Panc1 (cell line): Measurements from ENCODE around the gene GJB6. TPM values are rescaled to one million over a fixed set of nuclear protein-coding genes. Genes with fewer than 3 reads are reported as not detected.

Source experiments
- ATAC-seq: fragments of 200-7000 bp; cut with Tn5 transposase; 2 replicates; pipeline ENCODE4 v1.9.1; 2020; ENCODE audit warnings: mild to moderate bottlenecking, moderate library complexity
- BruUV-seq: library from RNA; stranded (reverse); fragments of 400-500 nt; replicated peaks from 2 replicates; lab custom pipeline; 2021; lab: Mats Ljungman, UMichigan
- CTCF ChIA-PET: fragments of 300-600 bp; sonication (Branson Sonifier 250); formaldehyde crosslinking; loops from one replicate; lab custom pipeline; 2022; ENCODE audit warnings: antibody characterized with exemption; lab: Charles Lee
- POLR2A ChIA-PET: fragments of 300-600 bp; sonication (Branson Sonifier 250); formaldehyde crosslinking; loops from one replicate; lab custom pipeline; 2022; ENCODE audit warnings: antibody characterized with exemption; lab: Charles Lee
- DNase-seq: peaks from one replicate; pipeline ENCODE4 v3.0.0-alpha.2; 2010; ENCODE audit warnings: low read depth, low spot score
- H3K27ac ChIP-seq: 2 replicates; pipeline ENCODE4 v1.5.1; 2011; ENCODE audit warnings: mild to moderate bottlenecking, low read length, inconsistent platforms
- H3K27me3 ChIP-seq: fragments of 200-500 bp; sonication (Bioruptor generic); 2 replicates; pipeline ENCODE4 v1.6.0; 2014; ENCODE audit warnings: low read length, inconsistent platforms; ENCODE audit not compliant: control insufficient read depth, insufficient read depth
- H3K36me3 ChIP-seq: fragments of 200-500 bp; sonication (Bioruptor generic); 2 replicates; pipeline ENCODE4 v1.5.1; 2014; ENCODE audit warnings: inconsistent platforms, mild to moderate bottlenecking, low read length, moderate library complexity; ENCODE audit not compliant: control insufficient read depth, insufficient read depth
- H3K4me1 ChIP-seq: 2 replicates; pipeline ENCODE4 v1.5.1; 2011; ENCODE audit warnings: inconsistent platforms, mild to moderate bottlenecking, low read length, moderate library complexity; ENCODE audit not compliant: control insufficient read depth, insufficient read depth
- H3K4me3 ChIP-seq, 2 experiments: 2 replicates each; pipeline ENCODE4 v1.5.1; 2011 to 2012; ENCODE audit warnings: low read depth in 2 of 2, low read length in 2 of 2, mild to moderate bottlenecking in 2 of 2, inconsistent platforms in 1 of 2, moderate library complexity in 1 of 2
- H3K9me3 ChIP-seq: fragments of 200-500 bp; sonication (Bioruptor generic); 2 replicates; pipeline ENCODE4 v1.5.1; 2014; ENCODE audit warnings: low read depth, mild to moderate bottlenecking, inconsistent platforms, low read length, moderate library complexity; ENCODE audit not compliant: control insufficient read depth, insufficient read depth
- POLR2AphosphoS5 ChIP-seq: IDR thresholded peaks from 2 replicates; pipeline ENCODE4 v1.6.1; 2012; ENCODE audit warnings: mild to moderate bottlenecking, low read depth, low read length, moderate library complexity
- SIN3A ChIP-seq: IDR thresholded peaks from 2 replicates; pipeline ENCODE4 v1.6.1; 2012; ENCODE audit warnings: low read depth, mild to moderate bottlenecking, low read length, moderate library complexity, borderline replicate concordance; ENCODE audit not compliant: insufficient read depth
- TCF7L2 ChIP-seq: IDR thresholded peaks from 2 replicates; pipeline ENCODE4 v1.6.1; 2011; ENCODE audit warnings: mild to moderate bottlenecking, low read depth, low read length, inconsistent platforms
- in situ Hi-C: cut with HindIII; loops from 2 replicates; pipeline ENCODE4 v1.10.0; 2016; ENCODE audit warnings: low sequenced_read_pairs, low pct_unique_long_range_greater_than_20kb
- intact Hi-C: fragments of 100-400 bp; cut with micrococcal nuclease; formaldehyde crosslinking; loops from one replicate; pipeline ENCODE4 v1.10.0; 2022; ENCODE audit not compliant: unreplicated experiment
- total RNA-seq: library from RNA; stranded (reverse); gene quantifications from one replicate; pipeline ENCODE4 v1.2.1, GENCODE V29; 2021; ENCODE audit not compliant: unreplicated experiment
- TF ChIP-seq, protein P1 (sequence below): fragments of 450-650 bp; IDR thresholded peaks from 2 replicates; pipeline ENCODE4 v1.5.1; 2017; ENCODE audit warnings: mild to moderate bottlenecking
- TF ChIP-seq, protein P2 (sequence below), 2 experiments: IDR thresholded peaks; 2 replicates each; pipeline ENCODE4 v1.6.1; 2011 to 2012; ENCODE audit warnings: low read depth in 2 of 2, control low read depth in 1 of 2, low read length in 1 of 2, mild to moderate bottlenecking in 1 of 2, moderate library complexity in 1 of 2; ENCODE audit not compliant: insufficient read depth in 1 of 2

GJB6 gene
- total RNA-seq, 1 experiment from 2014 or later: 6.3 TPM

DNA sequence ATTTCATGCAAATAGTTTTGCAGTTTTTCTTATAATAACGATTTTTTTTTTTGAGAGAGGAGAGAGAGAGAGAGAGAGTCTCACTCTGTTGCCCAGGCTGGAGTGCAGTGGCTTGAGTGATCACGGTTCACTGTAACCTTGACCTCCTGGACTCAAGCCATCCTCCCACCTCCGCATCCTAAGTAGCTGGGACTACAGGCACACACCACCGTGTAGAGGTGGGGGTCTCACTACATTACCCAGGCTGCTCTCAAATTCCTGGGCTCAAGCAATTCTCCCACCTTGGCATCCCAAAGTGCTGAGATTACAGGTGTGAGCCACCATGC lies 26.8 kb upstream of the GJB6 start:
- Histone ChIP-seq H3K36me3 (no peaks in the 10 kb centered on the region), H3K4me3 (no peak overlapping the region; a peak in 2 of 4 replicates), H3K9me3 (no peaks in the 10 kb centered on the region), H3K27ac (no peak overlapping the region), H3K4me1 (no peaks in the 10 kb centered on the region), H3K27me3 (no peaks in the 10 kb centered on the region)
- no TSS peak for BruUV-seq
- DNase-seq: no peak
- in situ Hi-C loops (no loop called here), intact Hi-C loops (no loop called here)
- no peak for ATAC-seq
- TF ChIP-seq, protein P1, sequence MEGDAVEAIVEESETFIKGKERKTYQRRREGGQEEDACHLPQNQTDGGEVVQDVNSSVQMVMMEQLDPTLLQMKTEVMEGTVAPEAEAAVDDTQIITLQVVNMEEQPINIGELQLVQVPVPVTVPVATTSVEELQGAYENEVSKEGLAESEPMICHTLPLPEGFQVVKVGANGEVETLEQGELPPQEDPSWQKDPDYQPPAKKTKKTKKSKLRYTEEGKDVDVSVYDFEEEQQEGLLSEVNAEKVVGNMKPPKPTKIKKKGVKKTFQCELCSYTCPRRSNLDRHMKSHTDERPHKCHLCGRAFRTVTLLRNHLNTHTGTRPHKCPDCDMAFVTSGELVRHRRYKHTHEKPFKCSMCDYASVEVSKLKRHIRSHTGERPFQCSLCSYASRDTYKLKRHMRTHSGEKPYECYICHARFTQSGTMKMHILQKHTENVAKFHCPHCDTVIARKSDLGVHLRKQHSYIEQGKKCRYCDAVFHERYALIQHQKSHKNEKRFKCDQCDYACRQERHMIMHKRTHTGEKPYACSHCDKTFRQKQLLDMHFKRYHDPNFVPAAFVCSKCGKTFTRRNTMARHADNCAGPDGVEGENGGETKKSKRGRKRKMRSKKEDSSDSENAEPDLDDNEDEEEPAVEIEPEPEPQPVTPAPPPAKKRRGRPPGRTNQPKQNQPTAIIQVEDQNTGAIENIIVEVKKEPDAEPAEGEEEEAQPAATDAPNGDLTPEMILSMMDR: no peak
- TF ChIP-seq SIN3A: no peak
- TF ChIP-seq TCF7L2: no peak
- POLR2A ChIA-PET: no interaction called here
- CTCF ChIA-PET: no interaction called here

DNA sequence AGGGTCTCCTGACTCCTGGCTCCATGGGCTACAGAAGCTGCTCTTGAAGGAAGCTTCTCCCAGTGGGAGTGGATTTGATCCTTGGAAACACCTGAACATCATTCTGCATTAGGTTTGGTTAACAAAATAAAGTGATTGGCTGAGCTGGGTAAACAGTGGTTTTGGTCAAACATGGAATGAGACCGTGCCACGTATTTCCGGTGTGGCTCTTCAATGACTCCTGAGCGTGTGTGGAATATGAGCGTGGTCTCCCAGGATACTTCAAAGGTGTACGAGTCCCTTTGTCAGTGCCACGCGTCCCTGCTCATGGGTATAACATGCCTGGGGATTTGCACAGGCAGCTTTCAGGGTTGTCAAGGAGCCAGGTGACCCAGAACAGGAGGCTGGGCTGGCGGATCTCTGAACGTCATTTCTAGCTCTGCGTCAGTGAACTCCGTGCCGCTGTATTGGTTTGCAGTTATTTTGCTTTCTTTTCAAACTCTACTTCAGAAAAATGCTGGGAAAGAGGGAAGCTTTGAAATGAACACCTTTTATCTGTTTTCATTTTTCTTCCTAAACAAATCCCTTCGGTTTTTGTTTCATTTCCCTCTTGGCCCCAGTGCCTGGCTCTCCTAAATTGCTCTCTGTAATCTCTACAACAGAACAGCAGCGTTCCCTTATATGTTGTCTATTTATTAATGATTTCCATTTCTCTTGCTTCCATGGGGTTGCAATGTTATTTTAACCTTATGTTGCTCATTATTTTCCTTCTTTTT lies 26.3 kb upstream of the GJB6 start:
- CTCF ChIA-PET: no interaction called here
- in situ Hi-C loops: no loop called here

More for the DNA sequence above, 26.3 kb upstream of the GJB6 start:
- BruUV-seq: no TSS peak
- intact Hi-C loops: no loop called here
- no peaks in the 10 kb centered on the region for H3K9me3 ChIP-seq
- POLR2A ChIA-PET: no interaction called here
- peak overlapping the region; percentile 7 to 41; a peak in 3 of 4 replicates for H3K4me3 ChIP-seq
- no peaks in the 10 kb centered on the region for H3K4me1 ChIP-seq
- H3K27ac ChIP-seq: no peak overlapping the region
- H3K36me3 ChIP-seq: no peaks in the 10 kb centered on the region
- H3K27me3 ChIP-seq: no peaks in the 10 kb centered on the region
- DNase-seq: no peak
- TF ChIP-seq, protein P1: no peak
- TF ChIP-seq POLR2AphosphoS5: no peak
- TF ChIP-seq, protein P2, sequence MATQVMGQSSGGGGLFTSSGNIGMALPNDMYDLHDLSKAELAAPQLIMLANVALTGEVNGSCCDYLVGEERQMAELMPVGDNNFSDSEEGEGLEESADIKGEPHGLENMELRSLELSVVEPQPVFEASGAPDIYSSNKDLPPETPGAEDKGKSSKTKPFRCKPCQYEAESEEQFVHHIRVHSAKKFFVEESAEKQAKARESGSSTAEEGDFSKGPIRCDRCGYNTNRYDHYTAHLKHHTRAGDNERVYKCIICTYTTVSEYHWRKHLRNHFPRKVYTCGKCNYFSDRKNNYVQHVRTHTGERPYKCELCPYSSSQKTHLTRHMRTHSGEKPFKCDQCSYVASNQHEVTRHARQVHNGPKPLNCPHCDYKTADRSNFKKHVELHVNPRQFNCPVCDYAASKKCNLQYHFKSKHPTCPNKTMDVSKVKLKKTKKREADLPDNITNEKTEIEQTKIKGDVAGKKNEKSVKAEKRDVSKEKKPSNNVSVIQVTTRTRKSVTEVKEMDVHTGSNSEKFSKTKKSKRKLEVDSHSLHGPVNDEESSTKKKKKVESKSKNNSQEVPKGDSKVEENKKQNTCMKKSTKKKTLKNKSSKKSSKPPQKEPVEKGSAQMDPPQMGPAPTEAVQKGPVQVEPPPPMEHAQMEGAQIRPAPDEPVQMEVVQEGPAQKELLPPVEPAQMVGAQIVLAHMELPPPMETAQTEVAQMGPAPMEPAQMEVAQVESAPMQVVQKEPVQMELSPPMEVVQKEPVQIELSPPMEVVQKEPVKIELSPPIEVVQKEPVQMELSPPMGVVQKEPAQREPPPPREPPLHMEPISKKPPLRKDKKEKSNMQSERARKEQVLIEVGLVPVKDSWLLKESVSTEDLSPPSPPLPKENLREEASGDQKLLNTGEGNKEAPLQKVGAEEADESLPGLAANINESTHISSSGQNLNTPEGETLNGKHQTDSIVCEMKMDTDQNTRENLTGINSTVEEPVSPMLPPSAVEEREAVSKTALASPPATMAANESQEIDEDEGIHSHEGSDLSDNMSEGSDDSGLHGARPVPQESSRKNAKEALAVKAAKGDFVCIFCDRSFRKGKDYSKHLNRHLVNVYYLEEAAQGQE (IDR thresholded peaks at IDR 0.05; ENCODE audit: insufficient read depth in 1 of 2, low read depth in 2 of 2, low read length in 1 of 2): no peak
- no peak for TF ChIP-seq TCF7L2
- ATAC-seq: peak; percentile 48; the same call in 1 of the 2 replicates
